Measurements from ENCODE around the gene FIGN. TPM values are rescaled to one million over a fixed set of nuclear protein-coding genes. Genes with fewer than 3 reads are reported as not detected.
A peak's percentile ranks its signal among the peaks of the same experiment; 100 is the strongest.

Gene FIGN
- total and polyA plus RNA-seq, 2 of the 4 experiments (the other 2 are of a cell fraction) = 0.77 to 0.90 TPM

DNA sequence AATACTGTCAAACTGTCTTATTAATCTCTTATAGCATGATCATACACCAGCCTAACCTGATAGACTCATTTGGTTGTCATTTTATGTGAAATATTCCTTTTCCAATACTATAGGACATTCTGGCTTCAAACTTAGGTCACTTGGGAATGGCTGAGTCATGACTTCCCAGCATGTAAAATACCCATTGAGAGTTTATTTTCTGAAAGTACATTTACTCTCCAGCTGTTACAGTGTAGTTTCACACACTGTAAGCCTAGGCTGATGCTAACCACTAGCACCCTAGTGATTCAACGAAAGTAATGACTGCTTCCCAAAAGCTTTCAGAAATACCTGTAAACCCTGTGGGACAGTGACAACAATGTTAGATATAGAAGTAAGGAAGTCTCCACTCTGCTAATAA is 93.8 kb downstream of the FIGN start:
- Histone ChIP-seq H3K27me3 (ENCODE audit: control insufficient read depth, insufficient read depth, low read length) (no peaks in the 10 kb centered on the region), H4K20me1 (ENCODE audit: insufficient read depth, low read length) (no peaks in the 10 kb centered on the region), H3K4me2 (ENCODE audit: low read depth, low read length) (no peak overlapping the region), H2AK9ac (replicated peaks; ENCODE audit: low read depth, low read length, poor library complexity) (no peak overlapping the region), H2BK5ac (ENCODE audit: low read depth, low read length, poor library complexity, severe bottlenecking) (no peak overlapping the region), H3K27ac (ENCODE audit: insufficient read depth, low read length) (no peak overlapping the region), H2AK5ac (ENCODE audit: low read depth, low read length) (no peak overlapping the region), H2BK120ac (ENCODE audit: low read depth, low read length) (no peak overlapping the region), H3K36me3 (ENCODE audit: control insufficient read depth, insufficient read depth, low read length) (no peaks in the 10 kb centered on the region), H2BK15ac (ENCODE audit: low read depth, low read length) (no peak overlapping the region), H3K79me1 (ENCODE audit: low read depth in 1 of 2, low read length in 2 of 2) (peaks cover 3 to 4% of the 10 kb centered on the region in 2 experiments; a peak in 1 of 4 replicates), H3K56ac (ENCODE audit: extremely low read depth, insufficient read depth, low read length) (no peak overlapping the region), H2AFZ (replicated peaks; ENCODE audit: low read length, poor library complexity) (no peak overlapping the region), H3K14ac (replicated peaks; ENCODE audit: low read depth, low read length) (no peak overlapping the region), H3K9me1 (ENCODE audit: insufficient read depth, low read length) (no peaks in the 10 kb centered on the region), H3K18ac (ENCODE audit: low read depth, low read length) (no peak overlapping the region), H3K4me3 (ENCODE audit: insufficient read depth, low read depth, low read length) (no peak overlapping the region), H4K5ac (ENCODE audit: low read depth, low read length) (no peak overlapping the region), H4K91ac (ENCODE audit: insufficient read depth, low read depth, low read length) (no peak overlapping the region), H3K9me3 (ENCODE audit: control insufficient read depth, insufficient read depth, low read length) (no peaks in the 10 kb centered on the region), H3K9ac (ENCODE audit: low read depth, low read length) (no peak overlapping the region), H3K4ac (ENCODE audit: low read depth, low read length) (no peak overlapping the region), H3K4me1 (ENCODE audit: control insufficient read depth, insufficient read depth, low read length) (no peaks in the 10 kb centered on the region), H4K8ac (ENCODE audit: low read depth in 2 of 2, low read length in 2 of 2) (no peak overlapping the region), H2BK20ac (ENCODE audit: low read depth, low read length) (no peak overlapping the region), H3K23ac (ENCODE audit: low read depth, low read length) (no peak overlapping the region)
- in situ Hi-C loops (cut with MboI; ENCODE audit: low sequenced_read_pairs) = no loop called here
- no TSS peak for BruUV-seq (replicated peaks)
- ATAC-seq (ENCODE audit: low read depth) (peak; percentile 84), DNase-seq (peak; percentile 57)
- intact Hi-C loops (cut with micrococcal nuclease) = no loop called here
- TF ChIP-seq USF2 (IDR thresholded peaks at IDR 0.05; ENCODE audit: low read depth, low read length) (no peak), NFE2L2 (IDR thresholded peaks at IDR 0.05; ENCODE audit: low read depth, low read length) (peak; percentile 54; the same call in 1 of the 2 replicates), MAFK (IDR thresholded peaks at IDR 0.05; ENCODE audit: low read depth, low read length) (peak; percentile 32; the same call in 1 of the 2 replicates), FOS (IDR thresholded peaks at IDR 0.05; ENCODE audit: low read depth, low read length) (no peak), CTCF (conservative IDR thresholded peaks at IDR 0.05; ENCODE audit: low read depth, low read length) (no peak)
- TF ChIP-seq, protein P1, sequence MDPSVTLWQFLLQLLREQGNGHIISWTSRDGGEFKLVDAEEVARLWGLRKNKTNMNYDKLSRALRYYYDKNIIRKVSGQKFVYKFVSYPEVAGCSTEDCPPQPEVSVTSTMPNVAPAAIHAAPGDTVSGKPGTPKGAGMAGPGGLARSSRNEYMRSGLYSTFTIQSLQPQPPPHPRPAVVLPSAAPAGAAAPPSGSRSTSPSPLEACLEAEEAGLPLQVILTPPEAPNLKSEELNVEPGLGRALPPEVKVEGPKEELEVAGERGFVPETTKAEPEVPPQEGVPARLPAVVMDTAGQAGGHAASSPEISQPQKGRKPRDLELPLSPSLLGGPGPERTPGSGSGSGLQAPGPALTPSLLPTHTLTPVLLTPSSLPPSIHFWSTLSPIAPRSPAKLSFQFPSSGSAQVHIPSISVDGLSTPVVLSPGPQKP (IDR thresholded peaks at IDR 0.05; ENCODE audit: borderline replicate concordance, low read depth, low read length) = no peak
- dilution Hi-C loops (cut with HindIII; ENCODE audit: low sequenced_read_pairs, unreplicated experiment) = no loop called here
- CTCF ChIA-PET = no interaction called here
- no CpG with 5 or more reads among the region's 1 CpG for WGBS, 2 experiments (ENCODE audit: extremely low coverage in 2 of 2, insufficient read length in 1 of 2)
- POLR2A ChIA-PET (ENCODE audit: unreplicated experiment) = no interaction called here

All from IMR-90 (cell line).